HepG2 (cell line): ENCODE data around the gene GPALPP1. TPM values are rescaled to one million over a fixed set of nuclear protein-coding genes. Genes with fewer than 3 reads are reported as not detected.

Experiments
- ATAD3A ChIP-seq: sonication (generic); formaldehyde crosslinking; IDR thresholded peaks from 2 replicates; pipeline ENCODE4 v1.4.0; 2020; ENCODE audit warnings: missing genetic modification reagents
- ATRX ChIP-seq: sonication (generic); formaldehyde crosslinking; IDR thresholded peaks from 2 replicates; pipeline ENCODE4 v1.4.0; 2020; ENCODE audit warnings: missing genetic modification reagents, borderline replicate concordance
- CBX5 ChIP-seq: sonication (generic); formaldehyde crosslinking; IDR thresholded peaks from 2 replicates; pipeline ENCODE4 v1.4.0; 2020; ENCODE audit warnings: missing genetic modification reagents, borderline replicate concordance
- EHMT2 ChIP-seq: fragments of 200-600 bp; sonication (generic); IDR thresholded peaks from 2 replicates; pipeline ENCODE4 v1.7.0; 2017; ENCODE audit warnings: antibody characterized with exemption, low read depth, low read length, borderline replicate concordance
- ERF ChIP-seq: IDR thresholded peaks from 2 replicates; pipeline ENCODE4 v1.6.1; 2018; ENCODE audit warnings: missing biosample characterization, missing genetic modification reagents
- HNF4G ChIP-seq, 2 experiments: sonication (generic) in 1 of 2; formaldehyde crosslinking in 1 of 2; IDR thresholded peaks; 2 replicates each; pipeline versions ENCODE4 v1.4.0 to v1.6.1; 2011 to 2020; ENCODE audit warnings: borderline replicate concordance in 2 of 2, low read depth in 2 of 2, mild to moderate bottlenecking in 2 of 2, low read length in 1 of 2, missing genetic modification reagents in 1 of 2, moderate library complexity in 1 of 2
- NR2F2 ChIP-seq: IDR thresholded peaks from 2 replicates; pipeline ENCODE4 v1.6.1; 2012; ENCODE audit warnings: low read depth, inconsistent platforms, borderline replicate concordance
- RFX1 ChIP-seq: fragments of 450-650 bp; IDR thresholded peaks from 2 replicates; pipeline ENCODE4 v1.6.1; 2017
- SATB2 ChIP-seq: sonication (generic); formaldehyde crosslinking; IDR thresholded peaks from 2 replicates; pipeline ENCODE4 v1.5.0; 2020; ENCODE audit warnings: missing genetic modification reagents
- YEATS2 ChIP-seq: sonication (generic); formaldehyde crosslinking; IDR thresholded peaks from 2 replicates; pipeline ENCODE4 v1.4.0; 2020; ENCODE audit warnings: missing genetic modification reagents, borderline replicate concordance
- ZNF18 ChIP-seq: sonication (generic); formaldehyde crosslinking; IDR thresholded peaks from 2 replicates; pipeline ENCODE4 v1.8.0; 2022; ENCODE audit warnings: mild to moderate bottlenecking, missing genetic modification reagents; ENCODE audit not compliant: insufficient replicate concordance
- ZNF441 ChIP-seq: sonication (generic); formaldehyde crosslinking; IDR thresholded peaks from 2 replicates; pipeline ENCODE4 v1.7.0; 2021; ENCODE audit warnings: missing genetic modification reagents, borderline replicate concordance
- ZNF543 ChIP-seq: sonication (generic); formaldehyde crosslinking; IDR thresholded peaks from 2 replicates; pipeline ENCODE4 v1.4.0; 2020; ENCODE audit warnings: mild to moderate bottlenecking, missing genetic modification reagents
- polyA plus RNA-seq, 8 experiments: library from polyadenylated mRNA; depleted of rRNA in 3 of 8; stranded (reverse) in 7 of 8; unstranded in 1 of 8; fragments of >200 nt; fragmentation: Illumina TruSeq in 4 of 8; extraction: Trizol in 4 of 8; gene quantifications; 2 replicates each; pipeline versions ENCODE4 v1.2.1 to v1.2.3, GENCODE V29; 2011 to 2016; ENCODE audit warnings: low read depth in 4 of 8, missing spikeins in 1 of 8, mixed read lengths in 1 of 8; ENCODE audit not compliant: insufficient read depth in 1 of 8
- total RNA-seq, 5 experiments: library from RNA; depleted of rRNA; stranded (reverse); fragments of >200 nt; fragmentation: Illumina TruSeq; extraction: Trizol; gene quantifications; 2 replicates each; pipeline ENCODE4 v1.2.3, GENCODE V29; 2016; ENCODE audit warnings: low read depth in 1 of 5
- TF ChIP-seq, protein P1 (sequence below): IDR thresholded peaks from 2 replicates; pipeline ENCODE4 v1.6.1; 2016; ENCODE audit warnings: missing compliant biosample characterization, missing genetic modification reagents, borderline replicate concordance
- TF ChIP-seq, protein P2 (sequence below): sonication (generic); formaldehyde crosslinking; IDR thresholded peaks from 2 replicates; pipeline ENCODE4 v1.4.0; 2020; ENCODE audit warnings: mild to moderate bottlenecking, missing genetic modification reagents
- TF ChIP-seq, protein P3 (sequence below): sonication (generic); formaldehyde crosslinking; IDR thresholded peaks from 2 replicates; pipeline ENCODE4 v1.5.0; 2020; ENCODE audit warnings: missing genetic modification reagents

Gene GPALPP1
- total and polyA plus RNA-seq, 2 of the 13 experiments (the other 11 are each of a cell fraction or from before 2014, with no cell fraction given) = 12.1 to 23.1 TPM

GRCh38 chr13:44989071-44989889, at the start of gene GPALPP1, which contains the start of gene NUFIP1 (continued):
- TF ChIP-seq, protein P1, sequence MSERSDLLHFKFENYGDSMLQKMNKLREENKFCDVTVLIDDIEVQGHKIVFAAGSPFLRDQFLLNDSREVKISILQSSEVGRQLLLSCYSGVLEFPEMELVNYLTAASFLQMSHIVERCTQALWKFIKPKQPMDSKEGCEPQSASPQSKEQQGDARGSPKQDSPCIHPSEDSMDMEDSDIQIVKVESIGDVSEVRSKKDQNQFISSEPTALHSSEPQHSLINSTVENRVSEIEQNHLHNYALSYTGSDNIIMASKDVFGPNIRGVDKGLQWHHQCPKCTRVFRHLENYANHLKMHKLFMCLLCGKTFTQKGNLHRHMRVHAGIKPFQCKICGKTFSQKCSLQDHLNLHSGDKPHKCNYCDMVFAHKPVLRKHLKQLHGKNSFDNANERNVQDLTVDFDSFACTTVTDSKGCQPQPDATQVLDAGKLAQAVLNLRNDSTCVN (CRISPR knock-in tag) = peak; percentile 56; the same call in 1 of the 2 replicates
- no peak for TF ChIP-seq EHMT2
- TF ChIP-seq ERF (CRISPR knock-in tag) = peak; percentile 78
- peak; percentile 18; the same call in 1 of the 2 replicates for TF ChIP-seq NR2F2
- TF ChIP-seq ATAD3A (CRISPR knock-in tag) = no peak
- TF ChIP-seq HNF4G (IDR thresholded peaks at IDR 0.05; ENCODE audit: borderline replicate concordance, low read depth, low read length) = peak; percentile 52; the same call in 1 of the 2 replicates
- no peak for TF ChIP-seq HNF4G (CRISPR knock-in tag; IDR thresholded peaks at IDR 0.05; ENCODE audit: borderline replicate concordance, low read depth)
- peak; percentile 21; the same call in 1 of the 2 replicates for TF ChIP-seq ZNF441 (CRISPR knock-in tag)
- TF ChIP-seq, protein P2, sequence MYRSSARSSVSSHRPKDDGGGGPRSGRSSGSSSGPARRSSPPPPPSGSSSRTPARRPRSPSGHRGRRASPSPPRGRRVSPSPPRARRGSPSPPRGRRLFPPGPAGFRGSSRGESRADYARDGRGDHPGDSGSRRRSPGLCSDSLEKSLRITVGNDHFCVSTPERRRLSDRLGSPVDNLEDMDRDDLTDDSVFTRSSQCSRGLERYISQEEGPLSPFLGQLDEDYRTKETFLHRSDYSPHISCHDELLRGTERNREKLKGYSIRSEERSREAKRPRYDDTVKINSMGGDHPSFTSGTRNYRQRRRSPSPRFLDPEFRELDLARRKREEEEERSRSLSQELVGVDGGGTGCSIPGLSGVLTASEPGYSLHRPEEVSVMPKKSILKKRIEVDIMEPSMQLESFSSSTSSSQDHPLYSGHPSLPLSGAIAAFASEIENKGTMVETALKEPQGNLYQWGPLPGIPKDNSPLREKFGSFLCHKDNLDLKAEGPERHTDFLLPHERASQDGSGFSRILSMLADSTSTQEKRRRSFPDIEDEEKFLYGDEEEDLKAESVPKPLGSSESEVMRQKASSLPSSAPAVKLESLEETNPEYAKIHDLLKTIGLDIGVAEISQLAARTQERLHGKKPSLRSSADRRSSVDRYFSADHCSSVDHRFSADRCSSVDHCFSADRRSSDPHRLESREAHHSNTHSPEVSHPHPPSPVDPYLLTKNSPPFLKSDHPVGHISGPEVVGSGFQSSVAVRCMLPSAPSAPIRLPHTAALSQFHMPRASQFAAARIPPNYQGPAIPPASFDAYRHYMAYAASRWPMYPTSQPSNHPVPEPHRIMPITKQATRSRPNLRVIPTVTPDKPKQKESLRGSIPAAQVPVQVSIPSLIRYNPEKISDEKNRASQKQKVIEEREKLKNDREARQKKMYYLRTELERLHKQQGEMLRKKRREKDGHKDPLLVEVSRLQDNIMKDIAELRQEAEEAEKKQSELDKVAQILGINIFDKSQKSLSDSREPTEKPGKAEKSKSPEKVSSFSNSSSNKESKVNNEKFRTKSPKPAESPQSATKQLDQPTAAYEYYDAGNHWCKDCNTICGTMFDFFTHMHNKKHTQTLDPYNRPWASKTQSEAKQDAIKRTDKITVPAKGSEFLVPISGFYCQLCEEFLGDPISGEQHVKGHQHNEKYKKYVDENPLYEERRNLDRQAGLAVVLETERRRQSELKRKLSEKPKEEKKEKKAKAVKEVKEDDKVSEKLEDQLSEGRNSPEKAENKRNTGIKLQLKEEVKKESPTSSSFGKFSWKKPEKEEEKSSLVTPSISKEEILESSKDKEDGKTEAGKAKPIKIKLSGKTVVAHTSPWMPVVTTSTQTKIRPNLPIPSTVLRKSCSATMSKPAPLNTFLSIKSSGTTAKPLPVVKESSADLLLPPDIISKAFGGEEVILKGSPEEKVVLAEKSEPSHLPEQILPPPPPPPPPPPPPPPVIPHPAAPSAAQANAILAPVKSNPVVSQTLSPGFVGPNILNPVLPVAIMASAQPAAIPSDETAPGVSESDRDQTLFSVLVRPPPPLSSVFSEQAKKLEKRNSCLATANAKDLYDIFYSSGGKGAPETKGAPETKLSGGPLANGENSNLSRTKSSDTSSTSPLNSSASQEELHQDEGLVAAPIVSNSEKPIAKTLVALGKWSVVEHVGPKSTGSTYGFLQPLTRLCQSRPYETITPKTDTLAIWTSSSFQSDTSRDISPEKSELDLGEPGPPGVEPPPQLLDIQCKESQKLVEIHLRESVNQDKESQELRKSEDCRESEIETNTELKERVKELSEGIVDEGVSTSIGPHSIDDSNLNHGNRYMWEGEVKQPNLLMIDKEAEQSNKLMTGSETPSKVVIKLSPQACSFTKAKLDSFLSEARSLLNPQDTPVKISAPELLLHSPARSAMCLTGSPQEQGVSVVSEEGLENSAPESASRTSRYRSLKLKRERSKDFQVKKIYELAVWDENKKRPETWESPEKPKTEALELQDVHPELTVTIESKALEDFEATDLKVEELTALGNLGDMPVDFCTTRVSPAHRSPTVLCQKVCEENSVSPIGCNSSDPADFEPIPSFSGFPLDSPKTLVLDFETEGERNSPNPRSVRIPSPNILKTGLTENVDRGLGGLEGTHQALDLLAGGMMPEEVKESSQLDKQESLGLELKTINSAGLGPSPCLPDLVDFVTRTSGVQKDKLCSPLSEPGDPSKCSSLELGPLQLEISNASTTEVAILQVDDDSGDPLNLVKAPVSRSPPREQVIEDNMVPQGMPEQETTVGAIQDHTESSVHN (CRISPR knock-in tag) = no peak
- TF ChIP-seq YEATS2 (CRISPR knock-in tag) = peak; percentile 93
- no peak for TF ChIP-seq ATRX (CRISPR knock-in tag)
- TF ChIP-seq RFX1 = no peak
- peak; percentile 57 for TF ChIP-seq ZNF18
- TF ChIP-seq, protein P3, sequence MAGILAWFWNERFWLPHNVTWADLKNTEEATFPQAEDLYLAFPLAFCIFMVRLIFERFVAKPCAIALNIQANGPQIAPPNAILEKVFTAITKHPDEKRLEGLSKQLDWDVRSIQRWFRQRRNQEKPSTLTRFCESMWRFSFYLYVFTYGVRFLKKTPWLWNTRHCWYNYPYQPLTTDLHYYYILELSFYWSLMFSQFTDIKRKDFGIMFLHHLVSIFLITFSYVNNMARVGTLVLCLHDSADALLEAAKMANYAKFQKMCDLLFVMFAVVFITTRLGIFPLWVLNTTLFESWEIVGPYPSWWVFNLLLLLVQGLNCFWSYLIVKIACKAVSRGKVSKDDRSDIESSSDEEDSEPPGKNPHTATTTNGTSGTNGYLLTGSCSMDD (CRISPR knock-in tag) = no peak
- 0 out of 2 replicates have a peak, but pooled peaks have one; percentile 52 for TF ChIP-seq ZNF543 (CRISPR knock-in tag)
- TF ChIP-seq CBX5 (CRISPR knock-in tag) = peak; percentile 41; the same call in 1 of the 2 replicates
- TF ChIP-seq SATB2 (CRISPR knock-in tag) = no peak
